ENCODE data around the gene DPP7.

The DPP7 gene

GRCh38 chr9:137114613-137115393 lies at the start of gene DPP7:
Gene DPP7 (minus strand): TSS chr9:137114733. CDS start chr9:137114713, 20 bp downstream.
- no peak for DNase-seq

GRCh38 chr9:137163805-137164204 lies 49.3 kb upstream of the DPP7 start:
- DNase-seq: no peak

- no peak for DNase-seq
Measured at GRCh38 chr9:137163365-137163715, 48.8 kb upstream of the DPP7 start.

- DNase-seq: no peak
Measured at GRCh38 chr9:137162505-137163364, 48.2 kb upstream of the DPP7 start.

GRCh38 chr9:137161558-137162486 lies 47.3 kb upstream of the DPP7 start:
- no peak for DNase-seq

GRCh38 chr9:137160716-137161557 lies 46.4 kb upstream of the DPP7 start:
- no peak for DNase-seq

GRCh38 chr9:137160054-137160425 lies 45.5 kb upstream of the DPP7 start:
- DNase-seq: no peak

GRCh38 chr9:137159105-137160053 lies 44.8 kb upstream of the DPP7 start:
- no peak for DNase-seq

GRCh38 chr9:137158625-137159024 lies 44.1 kb upstream of the DPP7 start:
- DNase-seq: no peak

GRCh38 chr9:137157618-137158415 lies 43.3 kb upstream of the DPP7 start:
- DNase-seq: no peak

- no peak for DNase-seq
Measured at GRCh38 chr9:137156567-137157375, 42.2 kb upstream of the DPP7 start.

- DNase-seq: no peak
Measured at GRCh38 chr9:137152844-137153405, 38.4 kb upstream of the DPP7 start.

GRCh38 chr9:137150617-137151457 lies 36.3 kb upstream of the DPP7 start:
- no peak for DNase-seq

- no peak for DNase-seq
Measured at GRCh38 chr9:137149942-137150616, 35.5 kb upstream of the DPP7 start.

GRCh38 chr9:137149363-137149762 lies 34.8 kb upstream of the DPP7 start:
- DNase-seq: no peak

- DNase-seq: no peak
Measured at GRCh38 chr9:137148661-137149060, 34.1 kb upstream of the DPP7 start.

GRCh38 chr9:137148242-137148641 lies 33.7 kb upstream of the DPP7 start:
- DNase-seq: no peak
